Natural killer cell (primary cell): ENCODE results near the gene MAP2K6. TPM values are rescaled to one million over a fixed set of nuclear protein-coding genes. Genes with fewer than 3 reads are reported as not detected.

Experiments used
- ATAC-seq, 3 donors: fragments of 150-1000 bp in 2 of 3; fragments of 200-7000 bp in 1 of 3; cut with Tn5 transposase; 1 replicate in 1 of 3; 2 replicates in 2 of 3; pipeline ENCODE4 v1.10.0; 2021; ENCODE audit warnings: mild to moderate bottlenecking in 2 of 3, moderate library complexity in 2 of 3
- DNase-seq, 2 donors: peaks; one replicate each; pipeline versions ENCODE4 v3.0.0 to v3.0.0-alpha.2; 2013 to 2021; ENCODE audit warnings: mixed read lengths in 1 of 2
- H3K27ac ChIP-seq: one replicate; pipeline ENCODE4 v1.5.1; 2013; ENCODE audit warnings: mild to moderate bottlenecking, low read length
- H3K27me3 ChIP-seq: one replicate; pipeline ENCODE4 v1.6.1; 2013; ENCODE audit warnings: low read length; ENCODE audit not compliant: control insufficient read depth, insufficient read depth
- H3K36me3 ChIP-seq: one replicate; pipeline ENCODE4 v1.6.1; 2013; ENCODE audit warnings: low read length; ENCODE audit not compliant: control insufficient read depth, insufficient read depth
- H3K4me1 ChIP-seq: one replicate; pipeline ENCODE4 v1.6.1; 2013; ENCODE audit warnings: low read length; ENCODE audit not compliant: control insufficient read depth, insufficient read depth
- H3K4me3 ChIP-seq: one replicate; pipeline ENCODE4 v1.5.1; 2013; ENCODE audit warnings: low read length
- H3K9me3 ChIP-seq: one replicate; pipeline ENCODE4 v1.6.1; 2013; ENCODE audit warnings: low read length; ENCODE audit not compliant: control insufficient read depth, insufficient read depth
- H3K27ac Mint-ChIP-seq, 2 donors: one replicate each; pipeline ENCODE4 v1.8.0; 2022; ENCODE audit warnings: mild to moderate bottlenecking in 2 of 2, mixed read lengths in 2 of 2, moderate library complexity in 1 of 2
- H3K27me3 Mint-ChIP-seq, 2 donors: one replicate each; pipeline ENCODE4 v1.8.0; 2022; ENCODE audit warnings: low read depth in 2 of 2, mixed read lengths in 2 of 2
- H3K36me3 Mint-ChIP-seq: one replicate; pipeline ENCODE4 v1.8.0; 2022; ENCODE audit warnings: mixed read lengths
- H3K4me1 Mint-ChIP-seq, 2 donors: one replicate each; pipeline ENCODE4 v1.8.0; 2022; ENCODE audit warnings: mixed read lengths in 2 of 2
- H3K4me3 Mint-ChIP-seq: one replicate; pipeline ENCODE4 v1.8.0; 2022; ENCODE audit warnings: mild to moderate bottlenecking, moderate library complexity, mixed read lengths
- H3K9me3 Mint-ChIP-seq, 2 donors: one replicate each; pipeline ENCODE4 v1.8.0; 2022; ENCODE audit warnings: mixed read lengths in 2 of 2
- WGBS: methylation state at CpG from one replicate; pipeline ENCODE4 v1.1.7; 2013; ENCODE audit warnings: missing lambda C conversion rate; ENCODE audit not compliant: insufficient coverage; 5-methylcytosine and 5-hydroxymethylcytosine counted together
- intact Hi-C: fragments of 100-400 bp; cut with micrococcal nuclease; formaldehyde crosslinking; loops from one replicate; pipeline ENCODE4 v1.14.2; 2022
- total RNA-seq, 4 donors: library from RNA; stranded (reverse); fragments of 120-200 nt in 1 of 4; gene quantifications; one replicate each; pipeline versions ENCODE4 v1.2.3 to v1.2.4, GENCODE V29; 2013 to 2022
- TF ChIP-seq, protein P1 (sequence below): fragments of 200-600 bp; IDR thresholded peaks from one replicate; pipeline ENCODE4 v1.8.0; 2022; ENCODE audit warnings: antibody characterized with exemption

MAP2K6 gene
- total RNA-seq, 3 donors from 2014 or later (not counting 1 experiment from before 2014, with no cell fraction given), result 11.8 to 16.9 (median 14.0) TPM

DNA sequence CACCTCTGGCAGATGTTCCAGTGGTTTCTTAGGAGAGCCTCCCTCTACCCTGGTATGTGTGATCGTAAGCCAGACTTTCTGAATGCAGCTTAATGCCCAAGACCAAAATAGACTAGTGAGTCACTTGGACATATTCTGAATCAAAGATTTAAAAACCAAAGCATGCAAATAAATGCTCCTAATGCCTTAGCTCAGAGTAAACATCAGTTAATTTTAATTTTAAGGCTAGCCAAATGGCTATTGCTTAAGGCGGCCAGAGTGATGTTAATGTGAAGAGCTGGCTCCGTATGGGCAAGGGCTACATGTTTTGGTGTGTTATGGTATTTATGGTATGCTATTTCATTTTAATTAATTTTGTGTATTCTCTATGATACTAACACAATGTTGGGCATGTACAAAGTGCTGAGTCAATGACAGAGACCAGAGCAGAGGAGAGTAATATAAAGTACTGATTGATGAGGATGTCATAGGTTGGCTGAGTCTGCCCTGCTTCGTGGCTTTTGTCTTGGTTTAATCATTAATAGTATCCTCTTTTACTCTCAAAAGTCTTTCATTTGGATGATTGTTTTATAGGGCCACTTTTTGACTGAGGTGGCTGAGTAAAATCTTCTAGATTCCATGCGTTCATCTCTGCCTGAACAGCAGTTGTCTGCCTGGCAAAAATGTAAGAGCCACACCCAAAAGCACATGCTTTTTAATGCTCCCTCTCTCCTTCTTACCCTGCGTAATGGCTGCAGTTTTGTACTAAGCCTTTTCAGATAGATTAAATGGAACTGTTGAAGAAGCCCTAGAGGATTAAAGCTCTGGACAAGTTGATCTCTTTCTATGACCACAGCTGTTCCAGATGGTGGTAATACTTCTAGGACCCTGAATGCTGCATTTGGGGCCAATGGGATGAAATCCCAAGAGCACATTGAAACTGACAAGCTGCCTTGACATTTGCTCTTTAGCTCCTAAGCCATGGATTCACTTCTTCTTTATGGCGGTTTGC is 59.6 kb downstream of the MAP2K6 start:
- H3K9me3 ChIP-seq, result no peaks in the 10 kb centered on the region
- no peaks in the 10 kb centered on the region for H3K36me3 Mint-ChIP-seq
- DNase-seq (no peak), ATAC-seq (no peak)
- no peaks in the 10 kb centered on the region for H3K9me3 Mint-ChIP-seq
- no peak overlapping the region for H3K4me3 ChIP-seq
- no peak overlapping the region for H3K27ac Mint-ChIP-seq
- H3K27ac ChIP-seq, result no peak overlapping the region
- H3K27me3 ChIP-seq, result no peaks in the 10 kb centered on the region
- no peaks in the 10 kb centered on the region for H3K36me3 ChIP-seq
- H3K4me1 ChIP-seq, result peaks cover 9% of the 10 kb centered on the region
- no peaks in the 10 kb centered on the region for H3K27me3 Mint-ChIP-seq
- H3K4me3 Mint-ChIP-seq, result no peak overlapping the region
- TF ChIP-seq, protein P1, sequence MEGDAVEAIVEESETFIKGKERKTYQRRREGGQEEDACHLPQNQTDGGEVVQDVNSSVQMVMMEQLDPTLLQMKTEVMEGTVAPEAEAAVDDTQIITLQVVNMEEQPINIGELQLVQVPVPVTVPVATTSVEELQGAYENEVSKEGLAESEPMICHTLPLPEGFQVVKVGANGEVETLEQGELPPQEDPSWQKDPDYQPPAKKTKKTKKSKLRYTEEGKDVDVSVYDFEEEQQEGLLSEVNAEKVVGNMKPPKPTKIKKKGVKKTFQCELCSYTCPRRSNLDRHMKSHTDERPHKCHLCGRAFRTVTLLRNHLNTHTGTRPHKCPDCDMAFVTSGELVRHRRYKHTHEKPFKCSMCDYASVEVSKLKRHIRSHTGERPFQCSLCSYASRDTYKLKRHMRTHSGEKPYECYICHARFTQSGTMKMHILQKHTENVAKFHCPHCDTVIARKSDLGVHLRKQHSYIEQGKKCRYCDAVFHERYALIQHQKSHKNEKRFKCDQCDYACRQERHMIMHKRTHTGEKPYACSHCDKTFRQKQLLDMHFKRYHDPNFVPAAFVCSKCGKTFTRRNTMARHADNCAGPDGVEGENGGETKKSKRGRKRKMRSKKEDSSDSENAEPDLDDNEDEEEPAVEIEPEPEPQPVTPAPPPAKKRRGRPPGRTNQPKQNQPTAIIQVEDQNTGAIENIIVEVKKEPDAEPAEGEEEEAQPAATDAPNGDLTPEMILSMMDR, result no peak
- intact Hi-C loops, result no loop called here
- WGBS, result 89% methylated on average over 6 of the region's 7 CpGs
- H3K4me1 Mint-ChIP-seq, result peaks cover 25 to 27% of the 10 kb centered on the region in 2 donors

DNA sequence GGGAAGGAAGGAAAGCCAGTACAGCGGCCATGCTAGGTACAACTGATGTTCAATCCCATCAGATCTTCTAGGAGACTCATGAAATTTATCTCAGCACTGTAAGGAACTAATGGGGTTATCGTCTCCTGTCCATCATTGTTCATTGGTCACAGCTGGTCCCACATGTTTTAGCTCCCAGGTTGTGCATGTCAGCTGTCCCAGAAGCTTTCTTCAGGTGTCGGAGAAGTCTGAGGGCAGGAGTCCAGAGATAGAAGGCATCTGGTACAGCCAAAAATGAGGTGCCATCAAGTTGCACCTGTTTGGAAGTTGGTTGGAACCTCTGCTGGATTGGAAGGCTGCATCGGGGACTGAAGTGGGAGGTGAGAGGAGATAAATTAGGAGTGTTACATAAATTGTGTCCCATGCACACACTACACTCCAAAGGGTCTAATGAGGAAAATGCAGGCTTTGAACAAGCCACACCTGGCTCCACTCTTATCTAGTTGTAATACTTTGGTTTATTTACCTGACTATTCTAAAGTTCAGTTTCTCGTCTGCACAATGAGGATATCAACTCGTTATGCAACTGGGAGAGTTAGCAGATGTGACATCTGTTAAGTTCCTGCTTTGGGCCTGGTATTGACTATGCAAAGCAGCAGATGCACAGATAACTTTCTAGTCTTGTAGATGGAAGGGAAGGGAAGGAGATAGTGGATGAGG is 62.9 kb downstream of the MAP2K6 start:
- Histone ChIP-seq H3K9me3 (no peaks in the 10 kb centered on the region), H3K27me3 (no peaks in the 10 kb centered on the region), H3K27ac (no peak overlapping the region), H3K4me3 (no peak overlapping the region), H3K36me3 (no peaks in the 10 kb centered on the region), H3K4me1 (peaks cover 9% of the 10 kb centered on the region)
- TF ChIP-seq, protein P1, result no peak
- ATAC-seq, result no peak
- H3K4me3 Mint-ChIP-seq, result no peak overlapping the region
- intact Hi-C loops, result no loop called here
- no peaks in the 10 kb centered on the region for H3K36me3 Mint-ChIP-seq
- H3K4me1 Mint-ChIP-seq, result peaks cover 20 to 25% of the 10 kb centered on the region in 2 donors
- no peak for DNase-seq
- 88% methylated on average over 5 of the region's 6 CpGs for WGBS
- H3K27me3 Mint-ChIP-seq, result no peaks in the 10 kb centered on the region
- no peaks in the 10 kb centered on the region for H3K9me3 Mint-ChIP-seq
- no peak overlapping the region for H3K27ac Mint-ChIP-seq

DNA sequence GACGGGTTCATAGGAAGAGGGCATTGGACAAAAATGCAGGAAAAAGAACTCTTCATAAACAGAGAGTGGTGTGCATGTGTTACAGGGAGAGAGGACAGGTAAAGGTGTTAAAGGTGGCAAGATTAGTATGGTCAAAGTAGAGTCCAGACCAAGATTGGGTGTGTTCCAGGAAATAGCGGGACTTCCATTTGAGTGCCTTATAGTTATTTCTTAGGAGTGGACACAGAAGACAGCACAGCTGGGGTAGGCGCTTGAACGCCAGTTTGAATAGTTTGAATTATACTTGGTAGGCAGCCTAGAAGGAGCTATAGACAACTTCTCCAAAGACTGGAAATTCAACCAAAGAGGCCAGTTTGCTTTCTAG is 63.4 kb downstream of the MAP2K6 start:
- H3K4me3 Mint-ChIP-seq, result no peak overlapping the region
- H3K36me3 Mint-ChIP-seq, result no peaks in the 10 kb centered on the region
- Histone ChIP-seq H3K4me3 (no peak overlapping the region), H3K4me1 (peaks cover 9% of the 10 kb centered on the region), H3K9me3 (no peaks in the 10 kb centered on the region), H3K27me3 (no peaks in the 10 kb centered on the region), H3K36me3 (no peaks in the 10 kb centered on the region), H3K27ac (no peak overlapping the region)
- H3K27ac Mint-ChIP-seq, result no peak overlapping the region
- no peak for ATAC-seq
- H3K27me3 Mint-ChIP-seq, result no peaks in the 10 kb centered on the region
- WGBS, result 95% methylated on average over 4 of the region's 4 CpGs
- intact Hi-C loops, result no loop called here
- no peaks in the 10 kb centered on the region for H3K9me3 Mint-ChIP-seq
- H3K4me1 Mint-ChIP-seq, result peaks cover 20 to 25% of the 10 kb centered on the region in 2 donors
- DNase-seq, result no peak
- TF ChIP-seq, protein P1, result no peak
